Ectodermal cell (in vitro differentiated cells): ENCODE results near the gene ANP32B.
A peak's percentile ranks its signal among the peaks of the same experiment; 100 is the strongest.

Experiments used
- H3K27ac ChIP-seq: 2 replicates; pipeline ENCODE4 v1.7.0; 2013; ENCODE audit warnings: mild to moderate bottlenecking, low read depth, low read length; ENCODE audit not compliant: insufficient read depth, poor library complexity, severe bottlenecking
- H3K27me3 ChIP-seq: 2 replicates; pipeline ENCODE4 v1.7.0; 2013; ENCODE audit warnings: mild to moderate bottlenecking, low read length; ENCODE audit not compliant: insufficient read depth, control insufficient read depth, poor library complexity, severe bottlenecking
- H3K36me3 ChIP-seq: one replicate; pipeline ENCODE4 v1.7.0; 2013; ENCODE audit warnings: low read length; ENCODE audit not compliant: control insufficient read depth, insufficient read depth
- H3K4me1 ChIP-seq: one replicate; pipeline ENCODE4 v1.7.0; 2013; ENCODE audit warnings: low read length; ENCODE audit not compliant: control insufficient read depth, insufficient read depth
- H3K4me3 ChIP-seq: 2 replicates; pipeline ENCODE4 v1.7.0; 2013; ENCODE audit warnings: low read depth, low read length, control low read depth; ENCODE audit not compliant: insufficient read depth
- H3K9me3 ChIP-seq: 2 replicates; pipeline ENCODE4 v1.7.0; 2013; ENCODE audit warnings: mild to moderate bottlenecking, low read length, moderate library complexity; ENCODE audit not compliant: control insufficient read depth
- WGBS, 2 experiments: methylation state at CpG; one replicate each; pipeline ENCODE4 v1.1.7; 2013; ENCODE audit warnings: missing lambda C conversion rate in 2 of 2; 5-methylcytosine and 5-hydroxymethylcytosine counted together

Gene ANP32B

GRCh38 chr9:98040212-98040611 is 57.1 kb downstream of the ANP32B start:
- Histone ChIP-seq H3K9me3 (no peaks in the 10 kb centered on the region), H3K27me3 (no peaks in the 10 kb centered on the region), H3K4me1 (no peaks in the 10 kb centered on the region), H3K4me3 (no peak overlapping the region), H3K27ac (no peak overlapping the region), H3K36me3 (no peaks in the 10 kb centered on the region)
- WGBS, 2 experiments, result 89 to 93% methylated on average over 6 of the region's 6 CpGs

- Histone ChIP-seq H3K4me3 (no peak overlapping the region), H3K36me3 (no peaks in the 10 kb centered on the region), H3K27me3 (no peaks in the 10 kb centered on the region), H3K9me3 (no peaks in the 10 kb centered on the region), H3K27ac (no peak overlapping the region), H3K4me1 (no peaks in the 10 kb centered on the region)
- WGBS, 2 experiments, result 81 to 85% methylated on average over 5 of the region's 5 CpGs
Measured at GRCh38 chr9:98043915-98044314, 60.8 kb downstream of the ANP32B start.

- H3K27ac ChIP-seq, result no peak overlapping the region
- WGBS, 2 experiments, result 94% methylated on average over 6 of the region's 6 CpGs
- H3K4me3 ChIP-seq, result no peak overlapping the region
- no peaks in the 10 kb centered on the region for H3K9me3 ChIP-seq
- no peaks in the 10 kb centered on the region for H3K27me3 ChIP-seq
- no peaks in the 10 kb centered on the region for H3K4me1 ChIP-seq
- no peaks in the 10 kb centered on the region for H3K36me3 ChIP-seq
Measured at GRCh38 chr9:98045234-98046179, 62.4 kb downstream of the ANP32B start.

- H3K4me3 ChIP-seq, result no peak overlapping the region
- no peak overlapping the region for H3K27ac ChIP-seq
- H3K4me1 ChIP-seq, result no peaks in the 10 kb centered on the region
- H3K36me3 ChIP-seq, result no peaks in the 10 kb centered on the region
- H3K9me3 ChIP-seq, result no peaks in the 10 kb centered on the region
- no peaks in the 10 kb centered on the region for H3K27me3 ChIP-seq
- WGBS, 2 experiments, result 91 to 93% methylated on average over 8 to 9 of the region's 9 CpGs
Measured at GRCh38 chr9:98046180-98046543, 63.0 kb downstream of the ANP32B start.

- WGBS, 2 experiments, result 88 to 93% methylated on average over 5 of the region's 5 CpGs
- no peaks in the 10 kb centered on the region for H3K27me3 ChIP-seq
- H3K4me3 ChIP-seq, result no peak overlapping the region
- H3K27ac ChIP-seq, result no peak overlapping the region
- no peaks in the 10 kb centered on the region for H3K36me3 ChIP-seq
- no peaks in the 10 kb centered on the region for H3K4me1 ChIP-seq
- no peaks in the 10 kb centered on the region for H3K9me3 ChIP-seq
Measured at GRCh38 chr9:98047002-98047401, 63.9 kb downstream of the ANP32B start.

GRCh38 chr9:98049288-98050072 is 66.3 kb downstream of the ANP32B start:
- 91 to 94% methylated on average over 1 of the region's 1 CpG for WGBS, 2 experiments
- Histone ChIP-seq H3K4me1 (no peaks in the 10 kb centered on the region), H3K27me3 (no peaks in the 10 kb centered on the region), H3K27ac (no peak overlapping the region), H3K9me3 (no peaks in the 10 kb centered on the region), H3K4me3 (no peak overlapping the region), H3K36me3 (no peaks in the 10 kb centered on the region)

GRCh38 chr9:98050351-98050750 is 67.2 kb downstream of the ANP32B start:
- 90 to 92% methylated on average over 4 of the region's 4 CpGs for WGBS, 2 experiments
- H3K27me3 ChIP-seq, result no peaks in the 10 kb centered on the region
- no peak overlapping the region for H3K27ac ChIP-seq
- no peaks in the 10 kb centered on the region for H3K36me3 ChIP-seq
- no peaks in the 10 kb centered on the region for H3K4me1 ChIP-seq
- no peaks in the 10 kb centered on the region for H3K9me3 ChIP-seq
- H3K4me3 ChIP-seq, result no peak overlapping the region

GRCh38 chr9:98054376-98054951 is 71.3 kb downstream of the ANP32B start:
- Histone ChIP-seq H3K27me3 (peaks cover 8% of the 10 kb centered on the region), H3K36me3 (no peaks in the 10 kb centered on the region), H3K9me3 (no peaks in the 10 kb centered on the region), H3K4me3 (no peak overlapping the region), H3K27ac (no peak overlapping the region), H3K4me1 (peaks cover 3% of the 10 kb centered on the region)
- WGBS, 2 experiments, result 94 to 98% methylated on average over 7 of the region's 7 CpGs

GRCh38 chr9:98056269-98057137 is 73.4 kb downstream of the ANP32B start, which contains the start of gene NANS:
TSS of gene NANS (plus strand) at chr9:98056732. CDS start at chr9:98056809, 77 bp downstream.
- WGBS, 2 experiments, result 2% methylated on average over 80 of the region's 80 CpGs
- peaks cover 8% of the 10 kb centered on the region for H3K27me3 ChIP-seq
- no peak within 1 kb of the TSS for H3K27ac ChIP-seq

More at GRCh38 chr9:98056269-98057137, 73.4 kb downstream of the ANP32B start, which contains the start of gene NANS:
- peak within 1 kb of the TSS; percentile 65 for H3K4me3 ChIP-seq
- H3K4me1 ChIP-seq, result peaks cover 3% of the 10 kb centered on the region
- no peaks in the 10 kb centered on the region for H3K36me3 ChIP-seq
- H3K9me3 ChIP-seq, result no peaks in the 10 kb centered on the region
